GM20431 (cell line): ENCODE measurements around the gene NPAS3.

Source experiments
- in situ Hi-C: fragments of 300-500 bp; cut with MseI, MboI; formaldehyde crosslinking; loops from one replicate; pipeline ENCODE4 v1.15.0; 2020; ENCODE audit warnings: low sequenced_read_pairs; ENCODE audit not compliant: unreplicated experiment

The NPAS3 gene

GRCh38 chr14:33521192-33521591, 582.5 kb downstream of the NPAS3 start:
- in situ Hi-C loops, result no loop called here

- in situ Hi-C loops, result no loop called here
These were observed 585.6 kb downstream of the NPAS3 start for GRCh38 chr14:33524244-33524643.

GRCh38 chr14:33525626-33526025, 586.9 kb downstream of the NPAS3 start:
- in situ Hi-C loops, result no loop called here

GRCh38 chr14:33527023-33527634, 588.5 kb downstream of the NPAS3 start:
- in situ Hi-C loops, result no loop called here

GRCh38 chr14:33528655-33529054, 590.0 kb downstream of the NPAS3 start:
- in situ Hi-C loops, result no loop called here

GRCh38 chr14:33529787-33530757, 591.4 kb downstream of the NPAS3 start:
- in situ Hi-C loops, result no loop called here

- in situ Hi-C loops, result no loop called here
These were observed 593.9 kb downstream of the NPAS3 start for GRCh38 chr14:33532553-33532952.

- in situ Hi-C loops, result no loop called here
These were observed 595.4 kb downstream of the NPAS3 start for GRCh38 chr14:33534104-33534503.

GRCh38 chr14:33534632-33535031, 596.0 kb downstream of the NPAS3 start:
- in situ Hi-C loops, result no loop called here

GRCh38 chr14:33539918-33540357, 601.3 kb downstream of the NPAS3 start:
- in situ Hi-C loops, result no loop called here

GRCh38 chr14:33541171-33541570, 602.5 kb downstream of the NPAS3 start:
- in situ Hi-C loops, result no loop called here

GRCh38 chr14:33542338-33543287, 603.9 kb downstream of the NPAS3 start:
- in situ Hi-C loops, result no loop called here

- in situ Hi-C loops, result no loop called here
These were observed 607.0 kb downstream of the NPAS3 start for GRCh38 chr14:33545696-33546095.

- in situ Hi-C loops, result no loop called here
These were observed 609.9 kb downstream of the NPAS3 start for GRCh38 chr14:33548606-33549005.

- in situ Hi-C loops, result no loop called here
These were observed 613.3 kb downstream of the NPAS3 start for GRCh38 chr14:33551963-33552362.

- in situ Hi-C loops, result no loop called here
These were observed 615.1 kb downstream of the NPAS3 start for GRCh38 chr14:33553706-33554278.

- in situ Hi-C loops, result no loop called here
These were observed 616.3 kb downstream of the NPAS3 start for GRCh38 chr14:33554988-33555387.

- in situ Hi-C loops, result no loop called here
These were observed 617.2 kb downstream of the NPAS3 start for GRCh38 chr14:33555710-33556350.

GRCh38 chr14:33556382-33557121, 617.9 kb downstream of the NPAS3 start:
- in situ Hi-C loops, result no loop called here
